ENCODE data around the gene DCPS. TPM values are rescaled to one million over a fixed set of nuclear protein-coding genes. Genes with fewer than 3 reads are reported as not detected.

The DCPS gene, protein sequence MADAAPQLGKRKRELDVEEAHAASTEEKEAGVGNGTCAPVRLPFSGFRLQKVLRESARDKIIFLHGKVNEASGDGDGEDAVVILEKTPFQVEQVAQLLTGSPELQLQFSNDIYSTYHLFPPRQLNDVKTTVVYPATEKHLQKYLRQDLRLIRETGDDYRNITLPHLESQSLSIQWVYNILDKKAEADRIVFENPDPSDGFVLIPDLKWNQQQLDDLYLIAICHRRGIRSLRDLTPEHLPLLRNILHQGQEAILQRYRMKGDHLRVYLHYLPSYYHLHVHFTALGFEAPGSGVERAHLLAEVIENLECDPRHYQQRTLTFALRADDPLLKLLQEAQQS
- 18.5 to 22.4 TPM (median 18.9 TPM) in 5 replicates for total RNA-seq (2022; extraction: Qiagen RNA extraction; ENCODE audit: low read depth)

DNA sequence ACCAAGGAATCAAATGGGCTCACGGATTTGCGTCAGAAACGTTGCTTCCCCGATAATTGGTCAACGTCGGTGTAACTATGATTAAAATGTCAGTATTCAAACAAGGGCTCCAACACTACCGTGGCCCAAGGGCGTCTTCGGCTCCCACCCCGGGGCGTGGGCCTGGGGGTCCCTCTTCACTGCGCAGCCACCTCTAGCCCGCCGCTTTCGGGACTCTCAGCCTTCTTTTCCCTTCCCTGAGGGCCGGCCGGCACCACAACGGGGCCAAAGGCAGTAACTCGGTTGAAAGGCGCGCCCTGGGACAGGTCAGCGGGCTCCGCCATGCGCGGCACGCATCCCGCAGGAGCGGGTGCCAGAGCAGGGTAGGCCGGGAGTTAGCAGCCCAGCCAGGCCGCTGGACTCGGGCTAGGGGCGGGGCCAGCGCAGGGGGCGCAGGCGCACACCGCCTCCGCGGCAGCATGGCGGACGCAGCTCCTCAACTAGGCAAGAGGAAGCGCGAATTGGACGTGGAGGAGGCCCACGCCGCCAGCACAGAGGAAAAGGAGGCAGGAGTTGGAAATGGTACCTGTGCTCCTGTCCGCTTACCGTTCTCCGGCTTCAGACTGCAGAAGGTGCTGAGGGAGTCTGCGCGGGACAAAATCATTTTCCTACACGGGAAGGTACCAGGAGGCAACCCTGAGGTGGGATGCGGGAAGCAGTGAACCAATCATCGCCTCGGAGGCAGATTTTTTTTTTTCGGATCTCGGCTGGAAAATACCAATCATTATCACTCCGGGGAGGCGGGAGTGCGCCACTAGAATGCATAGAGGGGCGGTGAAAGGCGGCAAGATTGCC lies at the start of gene DCPS:
DCPS (plus strand) TSS at position 438 of the 834 bp plus-strand sequence; CDS start at position 459, 21 bp downstream.

DNA sequence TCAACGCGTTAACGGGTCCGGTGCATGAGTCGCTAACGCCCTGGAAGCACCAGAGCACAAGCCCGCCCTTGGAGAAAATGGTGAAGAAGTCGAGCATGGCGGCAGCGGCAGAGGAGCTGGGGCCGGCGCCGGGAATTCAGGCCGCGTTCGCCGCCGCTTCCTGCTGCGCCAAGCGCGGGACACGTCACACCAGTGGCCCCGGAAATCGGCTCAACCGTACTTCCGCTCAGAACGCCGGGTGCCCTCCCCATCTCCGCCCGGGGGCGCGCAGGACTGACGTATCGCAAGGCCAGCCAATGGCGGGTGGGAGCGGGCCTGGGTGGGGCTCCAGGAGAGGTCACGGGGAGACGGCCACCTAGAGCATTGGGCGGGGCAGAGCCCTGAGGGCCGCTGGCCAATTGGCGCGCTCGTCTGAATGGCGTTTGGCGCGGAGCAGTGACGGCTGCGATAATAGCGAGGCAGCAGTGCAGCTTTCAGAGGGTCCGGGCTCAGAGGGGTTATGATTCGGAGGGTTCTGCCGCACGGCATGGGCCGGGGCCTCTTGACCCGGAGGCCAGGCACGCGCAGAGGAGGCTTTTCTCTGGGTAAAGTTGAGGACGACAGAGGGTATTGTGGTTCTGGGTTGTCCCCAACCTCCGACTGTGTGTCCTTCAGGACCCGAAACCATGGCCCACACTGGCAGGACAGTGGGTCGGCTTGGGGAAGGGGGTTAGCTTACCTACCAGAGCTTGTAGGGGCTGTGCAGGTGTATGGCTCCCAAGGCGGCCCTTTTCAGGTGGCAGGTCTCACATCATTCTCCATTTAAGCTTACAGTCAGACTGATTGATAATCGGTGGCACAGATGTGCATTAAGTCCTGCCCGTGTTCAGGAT lies 34.9 kb upstream of the DCPS start, which contains the start of the genes FOXRED1 and SRPRA:
FOXRED1 (plus strand) TSS at position 447 of the 872 bp plus-strand sequence; CDS start at position 500, 53 bp downstream.
SRPRA (minus strand) TSS at position 188 of the 872 bp plus-strand sequence; CDS start at position 97, 91 bp downstream.

DNA sequence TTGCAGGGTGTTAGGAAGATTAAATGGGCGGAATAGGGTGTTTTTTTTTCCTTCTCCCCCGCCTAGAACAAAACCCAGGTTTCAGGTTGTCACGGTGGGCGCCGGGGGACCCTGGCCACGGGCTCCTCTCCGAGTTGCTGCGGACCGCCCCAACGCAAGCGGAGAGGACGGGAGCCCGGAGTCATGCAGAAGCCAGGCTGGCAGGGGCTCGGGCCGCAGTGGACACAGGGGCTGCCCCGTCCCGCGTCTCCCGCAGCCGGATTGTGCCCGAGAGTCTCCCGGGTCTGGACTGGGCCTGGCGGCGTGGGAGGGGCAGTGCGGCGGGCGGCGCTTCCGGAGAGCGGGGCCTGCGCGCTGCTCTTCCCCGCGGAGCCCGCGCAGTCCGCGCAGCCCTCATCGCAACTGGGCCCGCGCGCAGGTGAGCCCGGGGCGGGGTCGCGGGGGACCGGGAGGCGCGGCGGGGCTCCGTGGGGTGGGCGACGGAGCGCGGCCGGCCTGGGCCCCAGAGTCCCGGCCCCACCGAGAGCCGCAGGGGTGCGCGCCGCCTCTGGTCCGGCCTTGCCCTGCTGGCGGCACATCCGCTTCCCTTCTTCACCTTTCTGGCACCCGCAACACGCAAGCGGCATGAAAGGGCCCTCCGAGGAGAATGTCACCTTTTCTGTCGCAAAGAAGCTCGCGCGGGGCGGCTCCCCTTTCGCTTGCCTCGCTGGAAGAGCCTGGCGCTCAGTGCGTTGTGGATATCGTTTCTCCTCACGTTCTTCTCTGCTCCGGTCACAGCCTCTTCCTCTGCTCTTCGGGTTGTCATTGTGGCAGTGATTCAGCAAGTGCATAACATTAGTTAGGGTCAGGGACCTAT lies 20.9 kb upstream of the DCPS start, which contains the start of gene TIRAP:
TIRAP (plus strand) TSS at position 358 of the 856 bp plus-strand sequence. CDS start 7,802 bp downstream, outside the sequence.

DNA sequence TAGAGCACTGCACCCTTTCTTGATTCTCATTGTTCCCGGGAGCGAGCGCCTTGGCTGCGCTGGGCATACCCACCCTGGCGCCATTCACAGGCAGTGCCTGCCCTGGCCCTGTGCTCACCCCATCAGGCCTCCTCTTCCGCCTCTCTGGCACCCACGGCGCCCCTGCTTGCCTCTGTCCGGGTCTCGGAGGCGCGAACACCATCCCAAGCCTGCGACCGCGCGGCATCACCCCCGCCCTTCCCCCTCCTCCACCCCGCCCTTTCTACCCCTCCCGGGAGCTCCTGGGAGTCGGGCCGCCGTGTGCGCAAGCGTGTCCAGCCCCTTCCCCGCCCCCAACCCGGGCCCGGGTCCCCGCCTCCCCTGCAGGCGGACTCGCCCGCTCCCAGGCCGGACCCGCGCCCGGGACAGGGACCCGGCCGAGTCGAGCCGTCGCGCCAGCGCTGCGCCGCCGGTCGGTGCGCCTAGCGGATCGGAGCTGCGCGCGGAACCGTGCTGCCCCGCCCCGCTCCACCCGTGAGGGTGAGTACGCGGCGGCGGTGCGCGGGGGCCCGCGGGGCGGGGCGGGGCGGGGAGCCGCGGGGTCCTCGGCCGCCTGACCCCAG lies 51.6 kb downstream of the DCPS start, which contains the start of gene ST3GAL4:
ST3GAL4 (plus strand) TSS at position 363 of the 602 bp plus-strand sequence. CDS start 50,470 bp downstream, outside the sequence.

Other genes starting within 250 kb of the DCPS start
- 2.4 to 3.7 TPM (median 3.4 TPM) in 5 replicates for gene CDON, start 241.2 kb upstream of the DCPS start, total RNA-seq (2022; extraction: Qiagen RNA extraction; ENCODE audit: low read depth)
- 18.2 to 20.3 TPM (median 18.5 TPM) in 5 replicates for gene RPUSD4, start 92.4 kb upstream of the DCPS start, total RNA-seq (2022; extraction: Qiagen RNA extraction; ENCODE audit: low read depth)
- gene FAM118B, start 92.3 kb upstream of the DCPS start, total RNA-seq (2022; extraction: Qiagen RNA extraction; ENCODE audit: low read depth) = 15.8 to 18.5 TPM (median 16.5 TPM) in 5 replicates
- gene SRPRA, start 35.2 kb upstream of the DCPS start, total RNA-seq (2022; extraction: Qiagen RNA extraction; ENCODE audit: low read depth) = 60.5 to 64.2 TPM (median 61.0 TPM) in 5 replicates
- 19.5 to 23.0 TPM (median 22.5 TPM) in 5 replicates for gene FOXRED1, start 34.9 kb upstream of the DCPS start, total RNA-seq (2022; extraction: Qiagen RNA extraction; ENCODE audit: low read depth)
- 6.2 to 6.8 TPM (median 6.3 TPM) in 5 replicates for gene TIRAP, start 21.0 kb upstream of the DCPS start, total RNA-seq (2022; extraction: Qiagen RNA extraction; ENCODE audit: low read depth)
- gene ST3GAL4, start 51.6 kb downstream of the DCPS start, total RNA-seq (2022; extraction: Qiagen RNA extraction; ENCODE audit: low read depth) = 23.0 to 27.1 TPM (median 26.2 TPM) in 5 replicates